H54 (cell line): ENCODE results near the gene PDE4D.

Source experiments
- DNase-seq: peaks from one replicate; pipeline ENCODE4 v3.0.0; 2011; ENCODE audit warnings: low spot score, mixed read lengths; ENCODE audit not compliant: insufficient read length
- FAIRE-seq: peaks from 3 replicates; lab custom pipeline; 2011; peaks lifted over from hg19 to GRCh38; lab: Jason Lieb, UNC
- POLR2A ChIP-seq: IDR thresholded peaks from 2 replicates; pipeline ENCODE4 v1.6.1; 2011; ENCODE audit warnings: low read depth, mild to moderate bottlenecking, low read length

The PDE4D gene

DNA sequence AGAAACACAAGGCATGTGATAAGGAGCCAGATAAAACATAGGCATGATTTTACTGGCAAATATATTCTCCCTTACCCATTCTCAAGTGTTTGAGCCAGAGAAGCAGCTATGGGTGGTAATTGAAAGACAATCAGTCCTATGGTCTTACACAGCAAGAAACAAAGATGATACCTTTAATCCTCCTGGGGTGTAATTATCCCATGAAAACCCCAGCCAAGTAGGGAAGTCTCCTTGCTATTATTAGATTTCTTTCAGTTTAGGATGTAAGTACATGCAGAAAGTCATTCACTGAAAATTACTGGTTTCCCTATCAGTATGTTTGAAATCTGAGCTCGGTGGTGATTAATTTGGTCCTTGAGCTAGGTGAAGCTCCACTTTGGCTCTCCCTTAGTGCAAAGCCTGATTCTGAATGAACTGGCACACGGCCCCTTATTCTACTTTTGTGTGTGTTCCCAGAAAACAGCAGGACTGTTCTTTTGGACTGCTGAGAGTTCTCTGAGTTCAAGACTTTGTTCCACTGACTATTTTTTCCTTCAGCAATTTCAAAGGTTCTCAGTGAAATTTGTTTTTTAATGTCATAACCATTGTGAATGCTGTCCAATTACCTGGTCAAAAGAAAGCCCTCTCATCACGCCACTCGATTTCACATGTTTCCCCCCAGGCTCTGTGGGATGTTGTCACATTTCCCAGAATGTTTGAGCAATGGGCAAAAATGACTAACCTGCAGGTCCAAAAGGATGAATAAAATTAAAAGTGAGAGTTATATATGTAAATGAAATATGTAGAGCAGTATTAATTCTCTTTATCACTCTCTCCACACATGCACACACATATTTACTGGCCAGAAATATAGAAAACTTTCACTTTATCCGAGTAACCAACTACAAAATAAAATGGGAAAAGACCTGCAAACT lies 967.6 kb downstream of the PDE4D start:
- TF ChIP-seq POLR2A: no peak
- DNase-seq (no peak), FAIRE-seq (no peak)

DNA sequence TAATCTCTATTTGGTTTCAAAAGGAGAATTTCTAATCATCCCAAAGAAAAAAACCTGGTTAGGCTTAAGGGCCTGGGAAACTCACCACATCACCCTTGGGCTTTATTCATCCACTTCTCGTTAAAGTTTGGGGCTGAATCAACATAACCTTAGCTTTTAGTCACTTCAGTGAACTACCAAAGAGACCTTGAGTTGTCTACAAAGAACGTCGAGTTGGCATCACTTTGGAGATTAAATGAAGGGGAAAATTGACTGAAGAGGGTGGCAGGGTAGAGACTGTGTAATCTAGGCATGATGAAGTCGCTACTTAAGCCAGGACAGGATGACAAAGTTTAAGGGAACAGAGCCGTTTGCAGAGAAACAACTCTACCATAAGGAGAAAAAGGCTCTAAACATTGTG lies 969.2 kb downstream of the PDE4D start:
- no peak for FAIRE-seq
- no peak for DNase-seq
- TF ChIP-seq POLR2A: no peak

DNA sequence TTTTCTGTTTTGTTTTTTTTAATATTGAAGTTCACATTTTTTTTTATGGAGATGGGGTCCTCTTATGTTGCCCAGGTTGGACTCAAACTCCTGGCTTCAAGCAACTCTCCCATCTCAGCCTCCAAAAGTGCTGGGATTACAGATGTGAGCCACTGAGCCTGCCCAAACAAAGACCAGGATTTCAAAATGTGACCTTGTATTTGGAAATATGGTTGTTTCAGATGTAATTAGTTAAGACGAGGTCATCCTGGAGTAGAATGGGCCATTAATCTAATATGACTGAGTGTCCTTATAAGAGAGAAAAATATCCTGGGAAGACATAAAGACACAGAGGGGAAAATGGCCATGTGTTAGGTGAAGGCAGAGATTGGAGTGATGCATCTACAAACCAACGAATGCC lies 970.2 kb downstream of the PDE4D start:
- DNase-seq: no peak
- TF ChIP-seq POLR2A: no peak
- no peak for FAIRE-seq

DNA sequence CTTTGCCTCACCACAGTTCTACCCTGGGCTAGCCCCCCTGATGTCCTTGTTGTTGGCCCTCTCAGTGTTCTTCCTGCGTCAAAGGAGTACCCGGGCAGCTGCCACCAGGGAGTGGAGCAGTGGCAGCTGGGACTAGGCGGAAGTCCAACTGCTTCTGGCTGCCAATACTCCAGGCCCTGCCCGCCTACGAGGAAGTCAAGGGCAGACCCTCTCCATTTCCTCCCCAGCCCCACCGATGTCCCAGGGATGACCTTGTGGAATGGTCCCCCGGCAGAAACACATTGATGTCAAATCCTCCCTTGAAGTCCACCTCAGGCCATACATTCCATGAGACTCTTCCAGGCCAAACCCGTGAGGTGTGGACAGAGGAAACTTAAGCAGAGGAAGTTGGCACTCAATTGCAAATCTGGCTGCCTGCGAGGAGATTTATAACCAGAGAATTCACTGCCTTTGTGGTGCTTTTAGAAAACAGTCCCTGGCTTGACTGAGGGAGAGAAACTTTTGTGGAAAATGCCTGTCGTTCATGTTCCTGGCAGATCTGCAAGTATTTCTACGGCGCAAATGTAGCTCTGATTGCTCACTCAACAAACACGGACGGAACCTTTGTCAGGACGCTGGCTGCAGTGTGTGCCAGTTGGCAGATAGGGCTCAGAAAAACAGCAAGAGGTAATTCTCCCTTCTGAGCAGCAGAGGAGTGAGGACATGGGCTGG lies 970.9 kb downstream of the PDE4D start:
- DNase-seq (no peak), FAIRE-seq (no peak)
- TF ChIP-seq POLR2A: no peak

DNA sequence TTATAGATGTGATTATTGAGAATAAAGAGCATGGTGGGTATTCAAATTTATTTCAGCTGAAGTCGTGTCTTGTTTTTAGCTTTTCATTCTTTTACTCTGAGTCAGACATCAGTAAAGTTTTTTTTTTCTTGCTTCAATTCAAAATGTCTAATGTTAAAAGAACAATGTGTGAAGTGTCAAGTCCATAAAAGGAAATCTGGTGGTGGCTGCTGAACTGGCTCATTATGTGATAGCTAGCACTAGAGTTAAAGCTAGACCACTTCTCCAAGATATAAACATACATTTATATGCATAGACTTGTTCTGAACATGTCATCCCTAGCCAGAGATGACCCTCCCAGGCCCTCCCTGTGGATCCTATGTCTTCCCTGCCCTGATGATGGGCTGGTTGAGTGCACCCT lies 972.4 kb downstream of the PDE4D start:
- DNase-seq (no peak), FAIRE-seq (no peak)
- TF ChIP-seq POLR2A: no peak

DNA sequence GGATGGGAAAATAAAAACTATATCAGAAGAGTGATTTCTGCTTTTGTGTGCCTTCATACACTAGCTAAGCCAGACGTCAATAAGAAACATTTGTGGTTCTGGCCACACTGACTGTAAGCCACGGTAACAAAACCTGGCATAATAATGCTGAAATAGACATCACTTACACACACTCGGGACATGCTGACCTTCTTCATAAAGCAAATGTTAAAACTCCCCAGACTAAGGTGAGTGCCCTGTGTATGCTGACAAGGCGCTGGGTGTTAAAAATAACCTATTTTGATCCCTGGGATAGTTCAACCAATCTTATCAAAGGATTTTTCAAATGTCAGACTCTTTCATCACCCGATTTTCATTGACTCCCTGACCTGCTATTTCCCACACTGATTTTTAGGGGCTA lies 973.7 kb downstream of the PDE4D start:
- TF ChIP-seq POLR2A: no peak
- no peak for DNase-seq
- no peak for FAIRE-seq
